ENCODE measurements around the gene NFAM1. TPM values are rescaled to one million over a fixed set of nuclear protein-coding genes. Genes with fewer than 3 reads are reported as not detected.

Gene NFAM1
- total RNA-seq, 1 donor from 2014 or later = 0.53 TPM

- no peak for TF ChIP-seq CTCF (conservative IDR thresholded peaks at IDR 0.05)
- Mint-ChIP-seq H3K36me3 (no peaks in the 10 kb centered on the region), H3K9me3 (no peaks in the 10 kb centered on the region), H3K4me1 (ENCODE audit: unreplicated experiment) (peaks cover 38% of the 10 kb centered on the region), H3K27ac (no peak overlapping the region), H3K4me3 (no peak overlapping the region), H3K27me3 (peaks cover 25% of the 10 kb centered on the region)
- DNase-seq (ENCODE audit: extremely low spot score, unreplicated experiment) = no peak
Measured at GRCh38 chr22:42433754-42434682, 1.8 kb upstream of the NFAM1 start.

- H3K27ac Mint-ChIP-seq = no peak overlapping the region
- DNase-seq (ENCODE audit: extremely low spot score, unreplicated experiment) = no peak
- no peaks in the 10 kb centered on the region for H3K36me3 Mint-ChIP-seq
- peaks cover 43% of the 10 kb centered on the region for H3K4me1 Mint-ChIP-seq (ENCODE audit: unreplicated experiment)
- no peaks in the 10 kb centered on the region for H3K9me3 Mint-ChIP-seq
- no peak for TF ChIP-seq CTCF (conservative IDR thresholded peaks at IDR 0.05)
- H3K27me3 Mint-ChIP-seq = peaks cover 25% of the 10 kb centered on the region
- H3K4me3 Mint-ChIP-seq = no peak overlapping the region
Measured at GRCh38 chr22:42432818-42433217, 615 bp upstream of the NFAM1 start.

GRCh38 chr22:42431401-42432019 is 693 bp downstream of the NFAM1 start:
- no peak for TF ChIP-seq CTCF (conservative IDR thresholded peaks at IDR 0.05)
- H3K4me1 Mint-ChIP-seq (ENCODE audit: unreplicated experiment) = peaks cover 48% of the 10 kb centered on the region
- H3K36me3 Mint-ChIP-seq = no peaks in the 10 kb centered on the region
- no peak for DNase-seq (ENCODE audit: extremely low spot score, unreplicated experiment)
- no peak overlapping the region for H3K27ac Mint-ChIP-seq
- H3K9me3 Mint-ChIP-seq = no peaks in the 10 kb centered on the region
- no peak overlapping the region for H3K4me3 Mint-ChIP-seq
- peaks cover 26% of the 10 kb centered on the region for H3K27me3 Mint-ChIP-seq

GRCh38 chr22:42430528-42431125 is 1.6 kb downstream of the NFAM1 start:
- TF ChIP-seq CTCF (conservative IDR thresholded peaks at IDR 0.05) = no peak
- H3K9me3 Mint-ChIP-seq = no peaks in the 10 kb centered on the region
- DNase-seq (ENCODE audit: extremely low spot score, unreplicated experiment) = no peak
- peaks cover 25% of the 10 kb centered on the region for H3K27me3 Mint-ChIP-seq
- peaks cover 47% of the 10 kb centered on the region for H3K4me1 Mint-ChIP-seq (ENCODE audit: unreplicated experiment)
- H3K36me3 Mint-ChIP-seq = no peaks in the 10 kb centered on the region
- H3K27ac Mint-ChIP-seq = no peak overlapping the region
- peak overlapping the region; percentile 5 for H3K4me3 Mint-ChIP-seq

- H3K27me3 Mint-ChIP-seq = peaks cover 26% of the 10 kb centered on the region
- H3K36me3 Mint-ChIP-seq = no peaks in the 10 kb centered on the region
- DNase-seq (ENCODE audit: extremely low spot score, unreplicated experiment) = no peak
- TF ChIP-seq CTCF (conservative IDR thresholded peaks at IDR 0.05) = no peak
- H3K9me3 Mint-ChIP-seq = no peaks in the 10 kb centered on the region
- H3K4me1 Mint-ChIP-seq (ENCODE audit: unreplicated experiment) = peaks cover 54% of the 10 kb centered on the region
- no peak overlapping the region for H3K27ac Mint-ChIP-seq
- no peak overlapping the region for H3K4me3 Mint-ChIP-seq
Measured at GRCh38 chr22:42428760-42429159, 3.4 kb downstream of the NFAM1 start.

All from type B pancreatic cell (in vitro differentiated cells).